DOHH2 (cell line): ENCODE results near the gene CMA1.

Experiments used
- EZH2phosphoT487 ChIP-seq: fragments of 200-600 bp; sonication (generic); IDR thresholded peaks from 2 replicates; pipeline ENCODE4 v1.6.1; 2017; ENCODE audit warnings: borderline replicate concordance, mild to moderate bottlenecking, antibody characterized with exemption, low read length, moderate library complexity, mixed read lengths
- TF ChIP-seq, protein P1 (sequence below): fragments of 200-600 bp; sonication (generic); IDR thresholded peaks from one replicate; pipeline ENCODE4 v1.5.1; 2014; ENCODE audit warnings: antibody characterized with exemption, mild to moderate bottlenecking, low read depth, low read length; ENCODE audit not compliant: poor library complexity, severe bottlenecking

DNA sequence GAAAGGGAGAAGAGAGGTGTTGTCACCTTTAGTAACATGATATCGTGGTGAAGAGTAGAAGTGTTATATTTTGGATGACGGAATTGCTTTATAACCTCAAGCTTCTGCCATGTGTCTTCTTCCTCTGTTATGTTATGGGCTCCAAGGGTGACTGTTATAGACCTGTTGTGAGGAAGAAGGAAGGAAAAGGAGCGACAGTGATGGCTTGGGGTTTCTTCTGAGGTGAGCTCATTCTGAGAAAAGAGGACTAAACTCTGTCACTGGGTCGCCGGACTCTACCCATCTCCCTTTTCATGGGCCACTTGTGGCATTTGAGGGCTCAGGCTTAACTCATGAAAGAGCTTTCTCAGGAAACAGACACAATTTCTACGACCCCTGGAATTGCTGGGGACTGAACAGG, 1.6 kb downstream of the CMA1 start:
- TF ChIP-seq, protein P1, sequence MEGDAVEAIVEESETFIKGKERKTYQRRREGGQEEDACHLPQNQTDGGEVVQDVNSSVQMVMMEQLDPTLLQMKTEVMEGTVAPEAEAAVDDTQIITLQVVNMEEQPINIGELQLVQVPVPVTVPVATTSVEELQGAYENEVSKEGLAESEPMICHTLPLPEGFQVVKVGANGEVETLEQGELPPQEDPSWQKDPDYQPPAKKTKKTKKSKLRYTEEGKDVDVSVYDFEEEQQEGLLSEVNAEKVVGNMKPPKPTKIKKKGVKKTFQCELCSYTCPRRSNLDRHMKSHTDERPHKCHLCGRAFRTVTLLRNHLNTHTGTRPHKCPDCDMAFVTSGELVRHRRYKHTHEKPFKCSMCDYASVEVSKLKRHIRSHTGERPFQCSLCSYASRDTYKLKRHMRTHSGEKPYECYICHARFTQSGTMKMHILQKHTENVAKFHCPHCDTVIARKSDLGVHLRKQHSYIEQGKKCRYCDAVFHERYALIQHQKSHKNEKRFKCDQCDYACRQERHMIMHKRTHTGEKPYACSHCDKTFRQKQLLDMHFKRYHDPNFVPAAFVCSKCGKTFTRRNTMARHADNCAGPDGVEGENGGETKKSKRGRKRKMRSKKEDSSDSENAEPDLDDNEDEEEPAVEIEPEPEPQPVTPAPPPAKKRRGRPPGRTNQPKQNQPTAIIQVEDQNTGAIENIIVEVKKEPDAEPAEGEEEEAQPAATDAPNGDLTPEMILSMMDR, result no peak
- TF ChIP-seq EZH2phosphoT487, result no peak
